RWPE2 (cell line): ENCODE measurements around the gene GNAL.

Source experiments
- ATAC-seq: fragments of 200-7000 bp; cut with Tn5 transposase; 3 replicates; pipeline ENCODE4 v1.9.1; 2021; ENCODE audit warnings: low read depth
- DNase-seq: peaks from one replicate; pipeline ENCODE4 v3.0.0-alpha.2; 2020; ENCODE audit warnings: low spot score
- H3K27ac ChIP-seq: fragments of 450-650 bp; 2 replicates; pipeline ENCODE4 v1.5.1; 2017; ENCODE audit warnings: mild to moderate bottlenecking; ENCODE audit not compliant: poor library complexity, severe bottlenecking
- H3K27me3 ChIP-seq: fragments of 250-450 bp; sonication (Bioruptor Pico); 2 replicates; pipeline ENCODE4 v1.5.1; 2021; ENCODE audit warnings: mild to moderate bottlenecking, moderate library complexity; ENCODE audit not compliant: insufficient read depth, poor library complexity, severe bottlenecking
- H3K36me3 ChIP-seq: fragments of 250-450 bp; sonication (Bioruptor Pico); 2 replicates; pipeline ENCODE4 v1.5.1; 2020; ENCODE audit warnings: low read depth, mild to moderate bottlenecking, moderate library complexity
- H3K4me1 ChIP-seq: fragments of 250-450 bp; sonication (Bioruptor Pico); 2 replicates; pipeline ENCODE4 v1.5.1; 2021; ENCODE audit warnings: mild to moderate bottlenecking, moderate library complexity; ENCODE audit not compliant: insufficient read depth, poor library complexity, severe bottlenecking
- H3K4me3 ChIP-seq: fragments of 250-450 bp; sonication (Bioruptor Pico); 2 replicates; pipeline ENCODE4 v1.5.1; 2021; ENCODE audit warnings: mild to moderate bottlenecking, moderate library complexity; ENCODE audit not compliant: severe bottlenecking
- H3K9me3 ChIP-seq: fragments of 250-450 bp; sonication (Bioruptor Pico); 2 replicates; pipeline ENCODE4 v1.5.1; 2021; ENCODE audit warnings: mild to moderate bottlenecking, moderate library complexity; ENCODE audit not compliant: severe bottlenecking
- CTCF ChIP-seq: fragments of 450-650 bp; IDR thresholded peaks from one replicate; pipeline ENCODE4 v1.5.1; 2017; ENCODE audit warnings: mild to moderate bottlenecking, moderate library complexity; ENCODE audit not compliant: poor library complexity, severe bottlenecking

The GNAL gene

GRCh38 chr18:11865071-11865470, 176.0 kb downstream of the GNAL start:
- H3K27me3 ChIP-seq = no peaks in the 10 kb centered on the region
- no peak overlapping the region for H3K27ac ChIP-seq
- TF ChIP-seq CTCF = no peak
- no peaks in the 10 kb centered on the region for H3K9me3 ChIP-seq
- peaks cover 6% of the 10 kb centered on the region for H3K4me1 ChIP-seq
- no peak overlapping the region for H3K4me3 ChIP-seq
- H3K36me3 ChIP-seq = no peaks in the 10 kb centered on the region
- no peak for DNase-seq
- ATAC-seq = no peak

GRCh38 chr18:11866329-11866728, 177.3 kb downstream of the GNAL start:
- ATAC-seq (no peak), DNase-seq (no peak)
- no peaks in the 10 kb centered on the region for H3K4me1 ChIP-seq
- H3K27ac ChIP-seq = no peak overlapping the region
- no peak overlapping the region for H3K4me3 ChIP-seq
- H3K36me3 ChIP-seq = no peaks in the 10 kb centered on the region
- no peaks in the 10 kb centered on the region for H3K9me3 ChIP-seq
- H3K27me3 ChIP-seq = no peaks in the 10 kb centered on the region
- no peak for TF ChIP-seq CTCF

- DNase-seq (no peak), ATAC-seq (no peak)
- Histone ChIP-seq H3K27ac (no peak overlapping the region), H3K36me3 (no peaks in the 10 kb centered on the region), H3K27me3 (no peaks in the 10 kb centered on the region), H3K4me3 (no peak overlapping the region), H3K4me1 (no peaks in the 10 kb centered on the region), H3K9me3 (no peaks in the 10 kb centered on the region)
- no peak for TF ChIP-seq CTCF
Measured at GRCh38 chr18:11866764-11867163, 177.7 kb downstream of the GNAL start.

- DNase-seq (no peak), ATAC-seq (no peak)
- TF ChIP-seq CTCF = no peak
- Histone ChIP-seq H3K4me1 (no peaks in the 10 kb centered on the region), H3K27ac (no peak overlapping the region), H3K36me3 (no peaks in the 10 kb centered on the region), H3K27me3 (no peaks in the 10 kb centered on the region), H3K4me3 (no peak overlapping the region), H3K9me3 (no peaks in the 10 kb centered on the region)
Measured at GRCh38 chr18:11868230-11868629, 179.2 kb downstream of the GNAL start.

- ATAC-seq (no peak), DNase-seq (no peak)
- Histone ChIP-seq H3K27ac (no peak overlapping the region), H3K4me1 (no peaks in the 10 kb centered on the region), H3K4me3 (no peak overlapping the region), H3K36me3 (no peaks in the 10 kb centered on the region), H3K27me3 (no peaks in the 10 kb centered on the region), H3K9me3 (no peaks in the 10 kb centered on the region)
- TF ChIP-seq CTCF = no peak
Measured at GRCh38 chr18:11871501-11871900, 182.4 kb downstream of the GNAL start.
